ENCODE data around the gene ERP27. TPM values are rescaled to one million over a fixed set of nuclear protein-coding genes. Genes with fewer than 3 reads are reported as not detected.

ERP27 gene
- total and polyA plus RNA-seq, 2 of the 8 experiments (the other 6 are each of a cell fraction or from before 2014, with no cell fraction given) = not detected

- TF ChIP-seq TAF7 (optimal IDR thresholded peaks at IDR 0.05; ENCODE audit: borderline replicate concordance, low read depth, low read length) (no peak), CTCF (IDR thresholded peaks at IDR 0.05; ENCODE audit: control extremely low read depth in 1 of 3, insufficient read depth in 1 of 3, low read depth in 1 of 3, low read length in 3 of 3) (no peak), CBX8 (IDR thresholded peaks at IDR 0.05; ENCODE audit: borderline replicate concordance, low read depth, low read length) (no peak), SP2 (IDR thresholded peaks at IDR 0.05; ENCODE audit: low read length) (no peak)
Measured at GRCh38 chr12:14913381-14913781, 25.0 kb downstream of the ERP27 start (continued).

Measured in H1 (cell line).